Heart left ventricle (tissue), 16 donors: ENCODE measurements around the gene GALNT10. TPM values are rescaled to one million over a fixed set of nuclear protein-coding genes. Genes with fewer than 3 reads are reported as not detected.

Source experiments
- ATAC-seq, 4 donors: fragments of 200-7000 bp; cut with Tn5 transposase; one replicate each; pipeline ENCODE4 v1.9.1; 2020 to 2022; ENCODE audit warnings: moderate library complexity in 4 of 4, mild to moderate bottlenecking in 3 of 4, moderate number of reproducible peaks in 1 of 4
- DNase-seq, 5 donors: peaks; one replicate each; pipeline ENCODE4 v3.0.0-alpha.2; 2020
- H3K27ac ChIP-seq, 12 donors: fragments of 200-600 bp; sonication (generic) in 4 of 12; one replicate each; pipeline versions ENCODE4 v1.5.0 to v1.8.0; 2016 to 2022; ENCODE audit warnings: mild to moderate bottlenecking in 2 of 12
- H3K27me3 ChIP-seq, 9 donors: fragments of 200-600 bp; sonication (generic) in 2 of 9; one replicate each; pipeline versions ENCODE4 v1.5.1 to v1.8.0; 2016 to 2022; ENCODE audit warnings: mild to moderate bottlenecking in 3 of 9
- H3K36me3 ChIP-seq, 9 donors: fragments of 200-600 bp; sonication (generic) in 2 of 9; one replicate each; pipeline versions ENCODE4 v1.5.0 to v1.8.0; 2018 to 2022; ENCODE audit warnings: mild to moderate bottlenecking in 2 of 9
- H3K4me1 ChIP-seq, 12 donors: fragments of 200-600 bp; sonication (generic) in 4 of 12; one replicate each; pipeline versions ENCODE4 v1.5.0 to v1.8.0; 2016 to 2022; ENCODE audit warnings: mild to moderate bottlenecking in 3 of 12
- H3K4me3 ChIP-seq, 12 donors: fragments of 200-600 bp; sonication (generic) in 4 of 12; one replicate each; pipeline versions ENCODE4 v1.5.0 to v1.8.0; 2017 to 2022; ENCODE audit warnings: mild to moderate bottlenecking in 9 of 12, moderate library complexity in 4 of 12
- H3K9me3 ChIP-seq, 12 donors: fragments of 200-600 bp; sonication (generic) in 4 of 12; one replicate each; pipeline versions ENCODE4 v1.5.0 to v1.8.0; 2016 to 2022; ENCODE audit warnings: mild to moderate bottlenecking in 1 of 12
- POLR2A ChIP-seq, 2 donors: fragments of 450-650 bp; IDR thresholded peaks; one replicate each; pipeline ENCODE4 v1.6.1; 2017; ENCODE audit warnings: antibody characterized with exemption in 2 of 2, mild to moderate bottlenecking in 2 of 2, moderate library complexity in 2 of 2
- WGBS, 4 donors: extraction: QIAGEN DNeasy Blood & Tissue Kit in 2 of 4; methylation state at CpG; one replicate each; pipeline versions ENCODE4 v1.1.5 to v1.1.7; 2013 to 2018; 5-methylcytosine and 5-hydroxymethylcytosine counted together
- intact Hi-C, 10 donors: fragments of 100-400 bp; cut with DNase I; formaldehyde crosslinking; loops; one replicate each; pipeline versions ENCODE4 v1.11.1 to v1.14.2; 2022
- polyA plus RNA-seq, 2 donors: library from polyadenylated mRNA; stranded (reverse); fragments of 200-250 nt; gene quantifications; one replicate each; pipeline ENCODE4 v1.2.3, GENCODE V29; 2013
- total RNA-seq, 9 donors: library from RNA; depleted of rRNA in 2 of 9; stranded (reverse); fragments of >200 nt in 2 of 9; fragmentation: NEBNext Ultra II Directional in 3 of 9; extraction: Animal tissue kit (Norgen Biotek cat#: 25700) in 3 of 9; gene quantifications; one replicate each; pipeline versions ENCODE4 v1.1.0 to v1.2.4, GENCODE V29; 2016 to 2023
- TF ChIP-seq, protein P1 (sequence below), 12 donors: fragments of 200-600 bp; sonication (generic) in 4 of 12; IDR thresholded peaks; one replicate each; pipeline versions ENCODE4 v1.5.0 to v1.8.0; 2018 to 2022; ENCODE audit warnings: antibody characterized with exemption in 12 of 12, mild to moderate bottlenecking in 5 of 12
- donor health status: ischemic (EF 13 %, LVEDD 7.1; RV severe dilation, severe dysfunction).
- donor health status: healthy with polysubstance abuse.
- donor health status: DM: no; HTN: yes; CAD: no.
- donor health status: DM: no; HTN: no; CAD: no.
- donor health status: ischemic (EF 25% LVEDD 6.9; RV normal size, moderate dysfunction).
- donor health status: ischemic (EF 25% LVEDD 5.7; RV mildly dilated, moderate dysfunction).
- donor health status: healthy.
- donor health status: DM: yes; HTN: yes; CAD: no.
- donor health status: ischemic (EF 35%, LVEDD 5.7; RV mildly dilated, moderate dysfunction).
- donor health status: nonischemic (EF 11% LVEDD 7.7; RV severe dilation, severe dysfunction).
- donor health status: DM: yes; HTN: yes; CAD: no.
- donor health status: PGD.
- donor health status: ischemic (EF 29% LVEDD 5.4; RV normal size, mild dysfunction).
- donor health status: nonischemic (EF 23%, LVEDD 6.1; RV moderate dilation, normal function).

The GALNT10 gene
- total and polyA plus RNA-seq, 11 donors = 2.7 to 20.7 (median 14.4) TPM

DNA sequence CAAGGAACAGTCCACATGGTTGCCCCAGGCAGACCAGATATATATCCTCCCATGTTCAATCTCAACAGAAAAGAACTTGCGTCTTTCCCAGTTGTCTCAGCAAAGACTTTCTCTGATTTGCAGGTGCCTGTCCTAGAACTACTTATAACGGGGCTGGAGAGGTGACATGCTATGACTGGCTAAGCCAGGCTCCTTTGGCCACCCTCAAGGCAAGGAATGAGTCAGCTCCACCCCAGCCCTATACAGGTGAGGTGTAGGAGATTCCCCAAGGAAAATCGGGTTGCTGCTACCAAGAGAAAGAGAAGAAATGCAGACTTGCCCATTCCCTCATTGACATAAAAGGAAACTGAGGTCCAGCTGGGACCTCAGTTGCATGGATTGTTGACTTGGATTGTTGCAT is 127.4 kb downstream of the GALNT10 start:
- ATAC-seq (no peak), DNase-seq (no peak)
- no peak for TF ChIP-seq POLR2A (IDR thresholded peaks at IDR 0.05)
- TF ChIP-seq, protein P1, sequence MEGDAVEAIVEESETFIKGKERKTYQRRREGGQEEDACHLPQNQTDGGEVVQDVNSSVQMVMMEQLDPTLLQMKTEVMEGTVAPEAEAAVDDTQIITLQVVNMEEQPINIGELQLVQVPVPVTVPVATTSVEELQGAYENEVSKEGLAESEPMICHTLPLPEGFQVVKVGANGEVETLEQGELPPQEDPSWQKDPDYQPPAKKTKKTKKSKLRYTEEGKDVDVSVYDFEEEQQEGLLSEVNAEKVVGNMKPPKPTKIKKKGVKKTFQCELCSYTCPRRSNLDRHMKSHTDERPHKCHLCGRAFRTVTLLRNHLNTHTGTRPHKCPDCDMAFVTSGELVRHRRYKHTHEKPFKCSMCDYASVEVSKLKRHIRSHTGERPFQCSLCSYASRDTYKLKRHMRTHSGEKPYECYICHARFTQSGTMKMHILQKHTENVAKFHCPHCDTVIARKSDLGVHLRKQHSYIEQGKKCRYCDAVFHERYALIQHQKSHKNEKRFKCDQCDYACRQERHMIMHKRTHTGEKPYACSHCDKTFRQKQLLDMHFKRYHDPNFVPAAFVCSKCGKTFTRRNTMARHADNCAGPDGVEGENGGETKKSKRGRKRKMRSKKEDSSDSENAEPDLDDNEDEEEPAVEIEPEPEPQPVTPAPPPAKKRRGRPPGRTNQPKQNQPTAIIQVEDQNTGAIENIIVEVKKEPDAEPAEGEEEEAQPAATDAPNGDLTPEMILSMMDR (IDR thresholded peaks at IDR 0.05) = no peak
- no peak overlapping the region for H3K27ac ChIP-seq
- peaks cover 0 to 24% (median 4%) of the 10 kb centered on the region in 12 donors for H3K4me1 ChIP-seq
- no peak overlapping the region for H3K4me3 ChIP-seq
- no peaks in the 10 kb centered on the region for H3K27me3 ChIP-seq
- intact Hi-C loops = loop anchor here in 1 of 10 donors (5.0 kb wide), 1 partner anchor 44 kb away; no protein-coding TSS in a partner anchor
- no peaks in the 10 kb centered on the region for H3K9me3 ChIP-seq
- WGBS, 4 donors = 92 to 96% (median 94%) methylated on average over 3 of the region's 3 CpGs
- no peaks in the 10 kb centered on the region for H3K36me3 ChIP-seq

DNA sequence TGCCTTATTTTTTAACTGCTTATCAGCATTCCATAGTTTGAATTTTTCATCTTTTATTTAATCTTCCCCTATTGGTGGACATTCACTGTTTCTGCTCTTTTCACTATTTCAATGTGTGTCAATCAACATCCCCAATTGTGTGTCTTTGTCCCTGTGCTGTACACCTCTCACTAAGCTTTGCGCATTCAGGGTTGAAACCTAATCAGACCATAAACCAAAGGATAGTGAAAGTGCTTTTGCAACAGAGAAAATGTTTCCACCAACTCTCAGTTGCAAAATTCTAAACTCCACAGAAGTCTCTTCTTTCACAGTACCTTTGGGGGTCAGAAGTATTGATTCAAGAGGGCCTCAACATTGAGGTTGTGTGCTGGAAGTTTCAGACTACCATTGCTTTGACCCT is 128.2 kb downstream of the GALNT10 start:
- intact Hi-C loops = loop anchor here in 1 of 10 donors (5.0 kb wide), 1 partner anchor 44 kb away; no protein-coding TSS in a partner anchor
- Histone ChIP-seq H3K4me3 (no peak overlapping the region), H3K4me1 (peaks cover 0 to 24% (median 4%) of the 10 kb centered on the region in 12 donors), H3K27me3 (no peaks in the 10 kb centered on the region), H3K27ac (no peak overlapping the region), H3K9me3 (no peaks in the 10 kb centered on the region), H3K36me3 (peaks cover 0 to 2% (median 0%) of the 10 kb centered on the region in 9 donors)
- 97 to 100% (median 99%) methylated on average over 1 of the region's 1 CpG for WGBS, 4 donors
- no peak for DNase-seq
- ATAC-seq = no peak
- TF ChIP-seq POLR2A (IDR thresholded peaks at IDR 0.05) = no peak
- TF ChIP-seq, protein P1 (IDR thresholded peaks at IDR 0.05) = no peak

DNA sequence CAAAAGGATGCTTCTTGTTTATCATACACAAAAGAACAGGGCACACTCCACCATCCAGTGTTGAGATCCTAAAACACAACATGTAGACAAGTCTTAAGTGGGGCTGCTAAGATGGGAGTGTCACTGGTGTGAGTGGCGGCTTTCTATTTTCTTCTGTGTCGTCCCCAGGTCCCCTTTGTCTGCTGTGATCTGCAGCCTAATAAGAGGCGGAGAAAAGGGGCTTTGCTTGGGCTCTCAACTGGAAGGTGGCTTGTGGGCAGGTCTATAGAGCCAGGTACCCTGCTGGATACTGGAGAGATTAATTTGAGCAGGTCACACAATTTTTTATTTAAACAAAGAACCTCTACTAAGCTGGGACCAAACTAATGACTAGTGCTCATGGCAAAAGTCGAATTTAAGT is 129.2 kb downstream of the GALNT10 start:
- 63 to 92% (median 77%) methylated on average over 4 of the region's 4 CpGs for WGBS, 4 donors
- H3K9me3 ChIP-seq = no peaks in the 10 kb centered on the region

More for the DNA sequence above, 129.2 kb downstream of the GALNT10 start:
- peak overlapping the region in 5 of 12 donors; percentile 16 to 70 (median 49) for H3K27ac ChIP-seq
- H3K4me3 ChIP-seq = no peak overlapping the region
- DNase-seq (no peak), ATAC-seq (no peak)
- H3K4me1 ChIP-seq = peaks cover 0 to 24% (median 4%) of the 10 kb centered on the region in 12 donors
- intact Hi-C loops = loop anchor here in 1 of 10 donors (5.0 kb wide), 1 partner anchor 43 kb away; no protein-coding TSS in a partner anchor
- TF ChIP-seq, protein P1 (IDR thresholded peaks at IDR 0.05) = no peak
- no peak for TF ChIP-seq POLR2A (IDR thresholded peaks at IDR 0.05)
- H3K27me3 ChIP-seq = no peaks in the 10 kb centered on the region
- H3K36me3 ChIP-seq = peaks cover 0 to 3% (median 0%) of the 10 kb centered on the region in 9 donors
